NB4 (cell line): ENCODE measurements around the gene MYCBP2.

Source experiments
- MYC ChIP-seq: IDR thresholded peaks from 2 replicates; pipeline ENCODE4 v1.6.1; 2011; ENCODE audit warnings: low read depth, low read length
- POLR2A ChIP-seq: IDR thresholded peaks from 2 replicates; pipeline ENCODE4 v1.6.1; 2011; ENCODE audit warnings: mild to moderate bottlenecking; ENCODE audit not compliant: insufficient read length; ENCODE audit errors: extremely low read depth
- TF ChIP-seq, protein P1 (sequence below): IDR thresholded peaks from one replicate; pipeline ENCODE4 v1.5.1; 2012; ENCODE audit warnings: low read depth, low read length
- TF ChIP-seq, protein P2 (sequence below): IDR thresholded peaks from 2 replicates; pipeline ENCODE4 v1.6.1; 2011; ENCODE audit warnings: low read depth, low read length

DNA sequence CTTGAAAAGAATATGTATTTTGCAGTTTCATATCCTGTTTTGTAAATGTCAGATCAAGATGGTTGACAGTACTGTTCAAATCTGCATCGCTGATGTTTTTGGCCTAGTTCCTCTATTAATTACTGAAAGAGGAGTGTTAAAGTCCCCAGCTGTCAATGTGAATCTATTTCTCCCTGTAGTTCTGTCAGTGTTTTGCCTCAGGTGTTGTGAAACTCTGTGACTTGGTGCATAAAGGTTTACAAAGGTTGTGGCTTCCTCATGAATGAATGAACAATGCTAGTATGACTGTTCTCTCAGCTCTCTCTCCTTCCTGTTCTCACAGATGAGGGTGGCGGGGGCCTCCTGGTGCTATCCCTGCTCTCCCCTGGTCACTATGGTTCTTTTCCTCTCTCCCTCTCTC lies 142.4 kb downstream of the MYCBP2 start:
- TF ChIP-seq, protein P1, sequence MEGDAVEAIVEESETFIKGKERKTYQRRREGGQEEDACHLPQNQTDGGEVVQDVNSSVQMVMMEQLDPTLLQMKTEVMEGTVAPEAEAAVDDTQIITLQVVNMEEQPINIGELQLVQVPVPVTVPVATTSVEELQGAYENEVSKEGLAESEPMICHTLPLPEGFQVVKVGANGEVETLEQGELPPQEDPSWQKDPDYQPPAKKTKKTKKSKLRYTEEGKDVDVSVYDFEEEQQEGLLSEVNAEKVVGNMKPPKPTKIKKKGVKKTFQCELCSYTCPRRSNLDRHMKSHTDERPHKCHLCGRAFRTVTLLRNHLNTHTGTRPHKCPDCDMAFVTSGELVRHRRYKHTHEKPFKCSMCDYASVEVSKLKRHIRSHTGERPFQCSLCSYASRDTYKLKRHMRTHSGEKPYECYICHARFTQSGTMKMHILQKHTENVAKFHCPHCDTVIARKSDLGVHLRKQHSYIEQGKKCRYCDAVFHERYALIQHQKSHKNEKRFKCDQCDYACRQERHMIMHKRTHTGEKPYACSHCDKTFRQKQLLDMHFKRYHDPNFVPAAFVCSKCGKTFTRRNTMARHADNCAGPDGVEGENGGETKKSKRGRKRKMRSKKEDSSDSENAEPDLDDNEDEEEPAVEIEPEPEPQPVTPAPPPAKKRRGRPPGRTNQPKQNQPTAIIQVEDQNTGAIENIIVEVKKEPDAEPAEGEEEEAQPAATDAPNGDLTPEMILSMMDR, result no peak
- TF ChIP-seq, protein P2, sequence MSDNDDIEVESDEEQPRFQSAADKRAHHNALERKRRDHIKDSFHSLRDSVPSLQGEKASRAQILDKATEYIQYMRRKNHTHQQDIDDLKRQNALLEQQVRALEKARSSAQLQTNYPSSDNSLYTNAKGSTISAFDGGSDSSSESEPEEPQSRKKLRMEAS, result no peak
- TF ChIP-seq MYC (no peak), POLR2A (no peak)
